Astrocyte (in vitro differentiated cells and primary cell): ENCODE results near the gene CCNI.

ENCODE experiments used
- EZH2 ChIP-seq: IDR thresholded peaks from 2 replicates; pipeline ENCODE4 v1.6.1; 2012; ENCODE audit warnings: mild to moderate bottlenecking, low read length, inconsistent platforms; ENCODE audit not compliant: insufficient read depth
- TF ChIP-seq, protein P1 (sequence below): IDR thresholded peaks from 2 replicates; pipeline ENCODE4 v1.5.1; 2011; ENCODE audit warnings: low read depth, mild to moderate bottlenecking, inconsistent platforms, low read length, moderate library complexity; ENCODE audit not compliant: insufficient read depth

DNA sequence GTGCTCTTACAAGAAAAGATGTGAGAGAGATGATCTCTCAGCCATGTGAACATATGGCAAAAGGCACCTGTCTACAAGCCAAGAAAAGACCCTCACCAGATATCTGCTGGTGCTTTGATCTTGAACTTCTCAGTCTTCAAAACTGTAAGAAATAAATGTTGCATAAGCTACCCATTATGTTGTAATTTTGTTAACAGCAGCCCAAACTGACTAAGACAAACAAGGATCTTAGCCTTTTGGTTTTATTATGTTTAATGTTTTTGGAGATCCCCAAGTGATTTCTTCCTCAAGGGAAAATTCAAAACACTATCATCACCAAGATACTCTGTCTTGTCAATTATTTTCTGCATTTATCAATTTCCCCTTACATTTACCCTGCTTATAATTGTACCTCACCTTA lies 21.8 kb upstream of the CCNI start:
- TF ChIP-seq, protein P1, sequence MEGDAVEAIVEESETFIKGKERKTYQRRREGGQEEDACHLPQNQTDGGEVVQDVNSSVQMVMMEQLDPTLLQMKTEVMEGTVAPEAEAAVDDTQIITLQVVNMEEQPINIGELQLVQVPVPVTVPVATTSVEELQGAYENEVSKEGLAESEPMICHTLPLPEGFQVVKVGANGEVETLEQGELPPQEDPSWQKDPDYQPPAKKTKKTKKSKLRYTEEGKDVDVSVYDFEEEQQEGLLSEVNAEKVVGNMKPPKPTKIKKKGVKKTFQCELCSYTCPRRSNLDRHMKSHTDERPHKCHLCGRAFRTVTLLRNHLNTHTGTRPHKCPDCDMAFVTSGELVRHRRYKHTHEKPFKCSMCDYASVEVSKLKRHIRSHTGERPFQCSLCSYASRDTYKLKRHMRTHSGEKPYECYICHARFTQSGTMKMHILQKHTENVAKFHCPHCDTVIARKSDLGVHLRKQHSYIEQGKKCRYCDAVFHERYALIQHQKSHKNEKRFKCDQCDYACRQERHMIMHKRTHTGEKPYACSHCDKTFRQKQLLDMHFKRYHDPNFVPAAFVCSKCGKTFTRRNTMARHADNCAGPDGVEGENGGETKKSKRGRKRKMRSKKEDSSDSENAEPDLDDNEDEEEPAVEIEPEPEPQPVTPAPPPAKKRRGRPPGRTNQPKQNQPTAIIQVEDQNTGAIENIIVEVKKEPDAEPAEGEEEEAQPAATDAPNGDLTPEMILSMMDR = no peak
- TF ChIP-seq EZH2 = no peak
